ENCODE data around the gene ME3. TPM values are rescaled to one million over a fixed set of nuclear protein-coding genes. Genes with fewer than 3 reads are reported as not detected.
A peak's percentile ranks its signal among the peaks of the same experiment; 100 is the strongest.
"Not testable (repeated sequence)": the region's sequence is repeated elsewhere in the genome, so short reads cannot be mapped to it uniquely, and the experiment has no call there.

ME3 gene
- polyA plus RNA-seq, 10 donors: 6.5 to 10.3 (median 8.4) TPM

GRCh38 chr11:86664930-86665329, 7.5 kb downstream of the ME3 start:
- no peak for DNase-seq

GRCh38 chr11:86663761-86664160, 8.7 kb downstream of the ME3 start:
- no peak for DNase-seq

- DNase-seq: no peak
These were observed 9.1 kb downstream of the ME3 start for GRCh38 chr11:86663291-86663690.

- no peak for DNase-seq
These were observed 11.7 kb downstream of the ME3 start for GRCh38 chr11:86660736-86661135.

GRCh38 chr11:86660088-86660487, 12.3 kb downstream of the ME3 start:
- peak in 1 of 3 donors; percentile 86 for DNase-seq

- no peak for DNase-seq
These were observed 13.9 kb downstream of the ME3 start for GRCh38 chr11:86658534-86658933.

GRCh38 chr11:86645212-86645611, 27.2 kb downstream of the ME3 start:
- not testable (repeated sequence) for DNase-seq

GRCh38 chr11:86644291-86644690, 28.1 kb downstream of the ME3 start:
- DNase-seq: no peak

GRCh38 chr11:86641537-86642261, 30.7 kb downstream of the ME3 start:
- peak in 1 of 3 donors; percentile 45 for DNase-seq

- no peak for DNase-seq
These were observed 33.3 kb downstream of the ME3 start for GRCh38 chr11:86639137-86639536.

GRCh38 chr11:86638673-86639072, 33.7 kb downstream of the ME3 start:
- no peak for DNase-seq

GRCh38 chr11:86637988-86638387, 34.4 kb downstream of the ME3 start:
- no peak for DNase-seq

GRCh38 chr11:86636275-86636674, 36.1 kb downstream of the ME3 start:
- DNase-seq: no peak

GRCh38 chr11:86632499-86633269, 39.7 kb downstream of the ME3 start:
- DNase-seq: peak in 1 of 3 donors; percentile 84

GRCh38 chr11:86630229-86630981, 42.0 kb downstream of the ME3 start:
- peak in 1 of 3 donors; percentile 40 for DNase-seq

- peak in 1 of 3 donors; percentile 77 for DNase-seq
These were observed 43.2 kb downstream of the ME3 start for GRCh38 chr11:86629045-86629706.

GRCh38 chr11:86627776-86628455, 44.5 kb downstream of the ME3 start:
- peak in 1 of 3 donors; percentile 43 for DNase-seq

GRCh38 chr11:86625981-86626380, 46.4 kb downstream of the ME3 start:
- DNase-seq: no peak

GRCh38 chr11:86625544-86625943, 46.9 kb downstream of the ME3 start:
- DNase-seq: no peak

- no peak for DNase-seq
These were observed 48.0 kb downstream of the ME3 start for GRCh38 chr11:86624366-86624765.

- no peak for DNase-seq
These were observed 48.7 kb downstream of the ME3 start for GRCh38 chr11:86623736-86624135.
